IgD-negative memory B cell (primary cell): Measurements from ENCODE around the gene CRACR2B. TPM values are rescaled to one million over a fixed set of nuclear protein-coding genes. Genes with fewer than 3 reads are reported as not detected.
A peak's percentile ranks its signal among the peaks of the same experiment; 100 is the strongest.

Experiments
- H3K27ac Mint-ChIP-seq, 3 donors: one replicate each; pipeline ENCODE4 v1.8.0; 2020 to 2022; ENCODE audit warnings: mild to moderate bottlenecking in 3 of 3, mixed read lengths in 3 of 3, moderate library complexity in 1 of 3
- H3K27me3 Mint-ChIP-seq: one replicate; pipeline ENCODE4 v1.8.0; 2021; ENCODE audit warnings: mixed read lengths
- H3K36me3 Mint-ChIP-seq: one replicate; pipeline ENCODE4 v1.8.0; 2020; ENCODE audit warnings: mild to moderate bottlenecking, mixed read lengths
- H3K4me1 Mint-ChIP-seq, 3 donors: one replicate each; pipeline ENCODE4 v1.8.0; 2020 to 2022; ENCODE audit warnings: mixed read lengths in 3 of 3, mild to moderate bottlenecking in 1 of 3
- H3K4me3 Mint-ChIP-seq, 4 donors: one replicate each; pipeline ENCODE4 v1.8.0; 2020 to 2022; ENCODE audit warnings: mild to moderate bottlenecking in 4 of 4, mixed read lengths in 4 of 4, moderate library complexity in 3 of 4
- H3K9me3 Mint-ChIP-seq, 3 donors: one replicate each; pipeline ENCODE4 v1.8.0; 2020 to 2021; ENCODE audit warnings: mixed read lengths in 3 of 3, mild to moderate bottlenecking in 1 of 3
- polyA plus RNA-seq: library from polyadenylated mRNA; unstranded; fragments of 300-500 nt; fragmentation: Illumina TruSeq; gene quantifications from one replicate; pipeline ENCODE4 v1.2.3, GENCODE V29; 2021

CRACR2B gene
- 20.0 TPM for polyA plus RNA-seq

DNA sequence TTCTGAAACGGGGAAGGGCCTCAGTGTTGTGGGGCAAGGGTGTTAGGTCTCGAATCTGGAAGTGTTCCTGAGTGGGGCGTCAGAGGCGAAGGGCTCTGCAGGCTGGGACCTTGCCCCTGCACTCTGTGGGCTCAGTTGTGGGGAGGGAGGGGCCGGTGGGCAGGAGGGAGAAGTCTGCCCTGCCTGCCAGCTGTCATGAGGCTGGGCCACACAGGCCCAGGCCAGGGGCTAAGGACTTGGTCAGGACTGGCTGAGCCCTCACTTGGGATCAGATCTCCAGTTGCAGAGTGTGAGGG lies at the start of gene CRACR2B:
Gene CRACR2B, plus strand, starts transcription at position 23 of the 296 bp plus-strand sequence. CDS start 689 bp downstream, outside the sequence.
- peak within 1 kb of the TSS; percentile 83 to 98 (median 92) for H3K4me3 Mint-ChIP-seq
- peaks cover 12 to 20% (median 18%) of the 10 kb centered on the region in 3 donors for H3K4me1 Mint-ChIP-seq
- no peaks in the 10 kb centered on the region for H3K9me3 Mint-ChIP-seq
- H3K27me3 Mint-ChIP-seq, result peaks cover 7% of the 10 kb centered on the region
- H3K27ac Mint-ChIP-seq, result peak within 1 kb of the TSS in 2 of 3 donors; percentile 71 to 84
- peaks cover 3% of the 10 kb centered on the region for H3K36me3 Mint-ChIP-seq

GRCh38 chr11:778976-779954 lies 48.5 kb upstream of the CRACR2B start:
- no peaks in the 10 kb centered on the region for H3K36me3 Mint-ChIP-seq
- H3K9me3 Mint-ChIP-seq, result no peaks in the 10 kb centered on the region
- H3K4me1 Mint-ChIP-seq, result peaks cover 0 to 8% (median 6%) of the 10 kb centered on the region in 3 donors
- H3K4me3 Mint-ChIP-seq, result peak overlapping the region; percentile 28 to 55 (median 44)
- H3K27ac Mint-ChIP-seq, result peak overlapping the region in 1 of 3 donors; percentile 62
- H3K27me3 Mint-ChIP-seq, result no peaks in the 10 kb centered on the region

- Mint-ChIP-seq H3K4me1 (peaks cover 0 to 8% (median 6%) of the 10 kb centered on the region in 3 donors), H3K27ac (peak overlapping the region in 1 of 3 donors; percentile 62), H3K9me3 (no peaks in the 10 kb centered on the region), H3K4me3 (peak overlapping the region in 3 of 4 donors; percentile 28 to 50 (median 37)), H3K27me3 (peaks cover 3% of the 10 kb centered on the region), H3K36me3 (no peaks in the 10 kb centered on the region)
Measured at GRCh38 chr11:779955-780532, 47.7 kb upstream of the CRACR2B start.

DNA sequence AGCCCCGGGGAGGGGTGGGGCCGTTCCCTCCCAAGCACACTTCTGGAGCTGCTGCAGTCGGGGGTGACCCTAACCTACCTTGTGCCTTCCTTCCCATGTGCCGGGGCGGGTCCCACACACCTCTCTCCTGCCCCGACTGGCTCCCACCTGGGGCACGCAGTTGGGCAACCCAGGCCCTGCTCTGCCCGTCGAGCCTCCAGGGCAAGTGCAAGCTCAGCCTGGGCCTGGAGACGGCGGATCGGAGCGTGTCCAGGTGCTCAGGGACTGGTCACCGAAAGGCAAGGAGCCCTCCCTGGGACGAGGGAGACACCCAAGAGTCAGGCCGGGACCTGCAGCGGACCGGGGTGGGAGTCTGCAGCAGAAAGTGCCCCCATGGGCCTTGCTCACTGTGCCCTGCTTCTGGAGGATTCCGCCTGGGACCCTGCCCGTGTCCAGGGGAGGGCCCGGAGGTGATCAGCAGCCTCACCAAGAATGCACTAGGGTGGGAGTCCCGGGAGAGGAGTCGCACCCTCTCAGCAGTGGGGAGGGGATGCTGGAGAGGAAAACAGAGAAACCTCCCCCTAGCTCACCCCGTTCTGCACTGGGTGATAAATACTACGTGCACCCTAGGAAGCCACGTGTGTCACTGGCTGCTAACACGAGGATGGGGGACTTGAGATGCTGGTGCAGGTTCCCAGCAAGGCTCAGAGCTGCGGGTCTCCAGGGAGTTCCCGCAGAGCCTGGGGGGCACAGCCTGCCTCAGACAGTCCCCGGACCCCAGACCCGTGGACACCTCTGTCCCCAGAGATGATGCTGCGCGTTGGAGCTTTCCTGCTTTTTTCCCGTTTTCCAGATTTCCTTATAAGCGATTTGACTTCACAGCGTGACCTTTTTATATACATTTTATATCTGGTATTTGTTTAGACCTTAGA lies 45.2 kb upstream of the CRACR2B start:
- Mint-ChIP-seq H3K4me3 (no peak overlapping the region), H3K4me1 (no peaks in the 10 kb centered on the region), H3K27ac (no peak overlapping the region)

DNA sequence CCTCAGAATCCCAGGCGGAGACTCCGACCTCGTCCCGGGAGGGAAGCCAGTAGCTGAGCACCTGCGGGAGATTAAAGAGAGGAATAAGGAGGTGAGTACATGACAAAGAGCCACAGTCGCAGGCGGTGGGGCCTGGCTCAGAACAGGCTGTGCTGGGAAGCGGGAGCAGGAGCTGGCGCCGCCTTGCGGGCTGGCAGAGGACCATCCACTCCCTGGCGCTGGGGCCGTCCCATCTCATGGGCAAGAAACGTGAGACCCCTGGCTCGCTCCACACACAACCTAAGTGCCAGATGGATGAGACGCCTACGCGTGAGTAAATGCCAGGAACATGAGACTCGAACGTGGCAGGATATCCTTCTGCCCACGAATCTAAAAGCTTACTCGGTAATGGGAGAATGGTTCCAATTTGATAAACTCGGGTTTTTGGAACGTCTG lies 44.1 kb upstream of the CRACR2B start:
- Mint-ChIP-seq H3K4me1 (no peaks in the 10 kb centered on the region), H3K27me3 (peaks cover 3% of the 10 kb centered on the region), H3K9me3 (no peaks in the 10 kb centered on the region), H3K27ac (peak overlapping the region in 1 of 3 donors; percentile 39), H3K36me3 (no peaks in the 10 kb centered on the region), H3K4me3 (no peak overlapping the region)

More for the DNA sequence above, 45.2 kb upstream of the CRACR2B start:
- no peaks in the 10 kb centered on the region for H3K36me3 Mint-ChIP-seq
- H3K27me3 Mint-ChIP-seq, result peaks cover 3% of the 10 kb centered on the region
- H3K9me3 Mint-ChIP-seq, result no peaks in the 10 kb centered on the region

GRCh38 chr11:786235-787083 lies 41.3 kb upstream of the CRACR2B start:
- no peaks in the 10 kb centered on the region for H3K9me3 Mint-ChIP-seq
- H3K4me3 Mint-ChIP-seq, result peak overlapping the region in 2 of 4 donors; percentile 50 to 52
- H3K36me3 Mint-ChIP-seq, result no peaks in the 10 kb centered on the region
- H3K4me1 Mint-ChIP-seq, result no peaks in the 10 kb centered on the region
- peaks cover 6% of the 10 kb centered on the region for H3K27me3 Mint-ChIP-seq
- H3K27ac Mint-ChIP-seq, result peak overlapping the region in 2 of 3 donors; percentile 45 to 67

DNA sequence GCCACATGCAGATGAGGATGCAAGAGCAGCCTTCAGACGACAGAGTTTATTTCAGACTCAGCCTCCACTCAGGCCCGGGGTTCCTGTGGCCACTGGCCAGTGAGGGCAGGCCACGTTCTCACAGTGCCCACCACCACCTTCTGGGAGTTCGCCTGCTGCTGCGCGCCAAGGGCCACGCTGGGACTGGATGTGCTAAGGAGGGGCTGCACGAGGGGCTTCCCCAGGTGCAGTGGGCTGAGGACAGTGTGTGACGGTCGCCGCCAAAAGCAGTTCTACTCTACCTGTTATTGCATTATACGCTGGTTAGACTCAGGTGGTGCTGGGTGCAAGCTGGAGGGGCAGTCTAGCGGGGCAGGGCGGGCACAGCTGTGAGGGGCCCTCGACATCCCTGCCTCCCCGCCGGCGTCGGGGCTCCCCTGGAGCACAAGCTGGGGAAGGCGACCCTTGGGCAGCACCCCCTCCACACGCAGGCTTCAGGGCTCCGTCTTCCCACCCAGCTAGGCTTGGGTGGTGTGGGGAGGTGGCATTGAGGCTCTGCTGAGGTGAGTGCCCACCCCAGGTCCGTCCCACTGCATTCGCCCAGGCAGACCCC lies 40.5 kb upstream of the CRACR2B start:
- Mint-ChIP-seq H3K4me1 (no peaks in the 10 kb centered on the region), H3K9me3 (no peaks in the 10 kb centered on the region), H3K4me3 (no peak overlapping the region), H3K27ac (peak overlapping the region in 1 of 3 donors; percentile 62), H3K27me3 (peaks cover 6% of the 10 kb centered on the region), H3K36me3 (no peaks in the 10 kb centered on the region)

DNA sequence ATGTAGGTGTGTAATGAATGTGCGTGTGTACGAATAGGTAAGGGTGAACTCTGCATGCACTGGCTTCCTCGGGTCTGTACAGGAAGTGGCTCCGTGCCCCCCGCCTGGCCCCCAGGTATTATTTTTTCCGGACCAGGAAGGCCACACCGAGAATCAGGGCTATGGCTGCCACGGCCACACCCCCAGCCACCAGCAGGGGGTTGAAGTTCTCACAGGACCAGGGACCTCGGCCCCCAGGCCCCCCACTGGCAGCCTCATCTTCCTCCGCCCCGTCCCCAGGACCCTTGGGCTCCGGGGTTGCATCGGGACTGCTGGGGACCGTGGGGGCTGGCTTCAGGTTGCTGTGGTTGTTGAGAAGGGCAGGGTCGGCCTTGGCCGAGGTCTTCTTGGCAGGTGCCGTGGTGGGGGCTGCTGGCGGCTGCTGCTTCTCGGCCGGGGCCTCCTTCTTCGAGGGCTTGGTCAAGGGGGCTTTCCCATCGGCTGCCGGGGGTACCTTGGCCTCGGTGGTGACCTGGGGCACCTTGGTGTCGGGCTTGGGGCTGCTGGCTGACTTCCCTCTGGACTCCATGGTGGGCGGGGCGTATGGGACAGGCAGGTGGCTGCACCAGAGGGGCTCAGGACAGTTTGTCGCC lies 39.6 kb upstream of the CRACR2B start:
- H3K27me3 Mint-ChIP-seq, result peaks cover 6% of the 10 kb centered on the region
- H3K4me1 Mint-ChIP-seq, result no peaks in the 10 kb centered on the region
- H3K9me3 Mint-ChIP-seq, result no peaks in the 10 kb centered on the region
- H3K36me3 Mint-ChIP-seq, result no peaks in the 10 kb centered on the region
- H3K4me3 Mint-ChIP-seq, result no peak overlapping the region
- no peak overlapping the region for H3K27ac Mint-ChIP-seq

DNA sequence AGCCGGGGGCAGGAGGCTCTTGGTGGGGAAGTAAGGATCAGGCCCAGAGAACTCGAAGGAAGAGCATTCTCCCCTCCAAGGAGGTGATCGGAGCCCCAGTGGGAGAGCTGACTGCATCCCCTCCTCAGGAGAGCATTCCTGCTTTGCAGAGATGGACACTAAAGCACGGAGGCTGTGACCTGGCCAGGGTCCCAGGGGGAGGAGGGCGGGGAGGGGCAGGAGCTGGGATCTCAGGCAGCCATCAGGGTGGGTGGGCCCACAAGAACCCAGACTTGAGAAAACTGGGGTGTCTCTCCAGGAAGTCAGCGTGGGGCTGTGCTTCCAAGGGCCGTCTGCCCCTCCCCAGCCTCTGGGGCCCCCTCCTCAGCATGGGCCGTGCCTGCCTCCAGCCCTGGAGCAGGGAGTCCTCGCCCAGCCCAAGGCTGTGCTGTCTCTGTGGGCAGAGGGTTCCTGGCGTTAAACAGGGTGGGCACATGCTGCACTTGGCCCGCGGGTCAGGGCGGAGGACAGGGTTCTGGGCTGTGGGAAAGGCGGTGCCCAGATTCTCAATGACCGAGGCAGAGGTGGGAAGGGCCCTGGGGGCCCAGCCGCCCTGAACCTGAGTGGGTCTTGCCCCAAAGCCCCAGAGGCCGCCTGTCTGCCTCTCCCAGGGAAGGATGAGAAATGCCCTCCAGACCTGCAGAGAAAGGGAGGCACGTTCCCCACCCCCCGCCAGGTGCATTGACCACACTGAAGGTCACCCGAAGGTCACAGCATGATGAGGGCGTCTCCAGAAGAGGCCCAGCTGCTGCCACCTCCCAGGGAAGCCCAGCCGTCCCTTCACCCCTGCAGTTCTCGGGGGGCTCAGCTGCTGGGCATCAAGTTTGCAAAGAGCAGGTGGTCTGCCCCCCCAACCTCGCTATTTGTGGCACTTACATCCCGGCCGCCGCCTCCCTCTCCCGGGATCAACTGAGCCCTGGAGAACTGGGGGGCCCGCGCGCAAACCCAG lies 38.5 kb upstream of the CRACR2B start:
- Mint-ChIP-seq H3K36me3 (no peaks in the 10 kb centered on the region), H3K4me3 (peak overlapping the region in 2 of 4 donors; percentile 21 to 38), H3K27me3 (peaks cover 6% of the 10 kb centered on the region), H3K27ac (no peak overlapping the region), H3K9me3 (no peaks in the 10 kb centered on the region), H3K4me1 (no peaks in the 10 kb centered on the region)

GRCh38 chr11:789943-790342 lies 37.8 kb upstream of the CRACR2B start, which contains the start of gene CEND1:
Gene CEND1, minus strand, starts transcription at chr11:790090. Its CDS starts 1,514 bp downstream, at chr11:788576.
- peak within 1 kb of the TSS in 2 of 3 donors; percentile 31 to 42 for H3K27ac Mint-ChIP-seq
- no peaks in the 10 kb centered on the region for H3K4me1 Mint-ChIP-seq
- no peaks in the 10 kb centered on the region for H3K36me3 Mint-ChIP-seq
- H3K27me3 Mint-ChIP-seq, result peaks cover 4% of the 10 kb centered on the region
- H3K4me3 Mint-ChIP-seq, result peak within 1 kb of the TSS in 3 of 4 donors; percentile 21 to 45 (median 38)
- no peaks in the 10 kb centered on the region for H3K9me3 Mint-ChIP-seq

- Mint-ChIP-seq H3K27me3 (peaks cover 3% of the 10 kb centered on the region), H3K4me3 (no peak overlapping the region), H3K36me3 (no peaks in the 10 kb centered on the region), H3K4me1 (peaks cover 0 to under 1% (median under 1%) of the 10 kb centered on the region in 3 donors), H3K27ac (peak overlapping the region in 2 of 3 donors; percentile 31 to 42), H3K9me3 (no peaks in the 10 kb centered on the region)
Measured at GRCh38 chr11:790721-791564, 36.8 kb upstream of the CRACR2B start.
